GM23338 (cell line): Measurements from ENCODE around the gene SMPDL3B.
"Not testable (repeated sequence)": the region's sequence is repeated elsewhere in the genome, so short reads cannot be mapped to it uniquely, and the experiment has no call there.

ENCODE experiments used
- TF ChIP-seq, protein P1 (sequence below), 2 experiments: fragments of 200-600 bp in 1 of 2; sonication (generic) in 1 of 2; conservative IDR thresholded peaks; 2 replicates each; pipeline versions ENCODE4 v1.5.1 to v1.6.1; 2016 to 2017; ENCODE audit warnings: antibody characterized with exemption in 2 of 2, low read depth in 2 of 2, mild to moderate bottlenecking in 2 of 2, moderate library complexity in 1 of 2
- TF ChIP-seq, protein P2 (sequence below): IDR thresholded peaks from one replicate; pipeline ENCODE4 v1.6.1; 2018; ENCODE audit warnings: antibody characterized with exemption; ENCODE audit not compliant: unreplicated experiment

DNA sequence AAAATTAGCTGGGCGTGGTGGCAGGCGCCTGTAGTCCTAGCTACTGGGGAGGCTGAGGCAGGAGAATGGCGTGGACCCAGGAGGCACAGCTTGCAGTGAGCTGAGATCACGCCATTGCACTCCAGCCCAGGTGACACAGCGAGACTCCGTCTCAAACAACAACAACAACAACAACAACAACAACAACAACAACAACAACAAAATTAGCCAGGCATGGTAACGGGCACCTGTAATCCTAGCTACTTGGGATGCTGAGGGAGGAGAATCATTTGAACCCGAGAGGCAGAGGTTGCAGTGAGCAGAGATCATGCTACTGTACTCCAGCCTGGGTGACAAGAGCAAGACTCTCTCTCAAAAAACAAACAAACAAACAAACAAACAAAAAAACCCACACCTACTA, 68.3 kb downstream of the SMPDL3B start:
- TF ChIP-seq, protein P1, sequence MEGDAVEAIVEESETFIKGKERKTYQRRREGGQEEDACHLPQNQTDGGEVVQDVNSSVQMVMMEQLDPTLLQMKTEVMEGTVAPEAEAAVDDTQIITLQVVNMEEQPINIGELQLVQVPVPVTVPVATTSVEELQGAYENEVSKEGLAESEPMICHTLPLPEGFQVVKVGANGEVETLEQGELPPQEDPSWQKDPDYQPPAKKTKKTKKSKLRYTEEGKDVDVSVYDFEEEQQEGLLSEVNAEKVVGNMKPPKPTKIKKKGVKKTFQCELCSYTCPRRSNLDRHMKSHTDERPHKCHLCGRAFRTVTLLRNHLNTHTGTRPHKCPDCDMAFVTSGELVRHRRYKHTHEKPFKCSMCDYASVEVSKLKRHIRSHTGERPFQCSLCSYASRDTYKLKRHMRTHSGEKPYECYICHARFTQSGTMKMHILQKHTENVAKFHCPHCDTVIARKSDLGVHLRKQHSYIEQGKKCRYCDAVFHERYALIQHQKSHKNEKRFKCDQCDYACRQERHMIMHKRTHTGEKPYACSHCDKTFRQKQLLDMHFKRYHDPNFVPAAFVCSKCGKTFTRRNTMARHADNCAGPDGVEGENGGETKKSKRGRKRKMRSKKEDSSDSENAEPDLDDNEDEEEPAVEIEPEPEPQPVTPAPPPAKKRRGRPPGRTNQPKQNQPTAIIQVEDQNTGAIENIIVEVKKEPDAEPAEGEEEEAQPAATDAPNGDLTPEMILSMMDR (conservative IDR thresholded peaks at IDR 0.05; ENCODE audit: low read depth in 2 of 2): not testable (repeated sequence)
- TF ChIP-seq, protein P2, sequence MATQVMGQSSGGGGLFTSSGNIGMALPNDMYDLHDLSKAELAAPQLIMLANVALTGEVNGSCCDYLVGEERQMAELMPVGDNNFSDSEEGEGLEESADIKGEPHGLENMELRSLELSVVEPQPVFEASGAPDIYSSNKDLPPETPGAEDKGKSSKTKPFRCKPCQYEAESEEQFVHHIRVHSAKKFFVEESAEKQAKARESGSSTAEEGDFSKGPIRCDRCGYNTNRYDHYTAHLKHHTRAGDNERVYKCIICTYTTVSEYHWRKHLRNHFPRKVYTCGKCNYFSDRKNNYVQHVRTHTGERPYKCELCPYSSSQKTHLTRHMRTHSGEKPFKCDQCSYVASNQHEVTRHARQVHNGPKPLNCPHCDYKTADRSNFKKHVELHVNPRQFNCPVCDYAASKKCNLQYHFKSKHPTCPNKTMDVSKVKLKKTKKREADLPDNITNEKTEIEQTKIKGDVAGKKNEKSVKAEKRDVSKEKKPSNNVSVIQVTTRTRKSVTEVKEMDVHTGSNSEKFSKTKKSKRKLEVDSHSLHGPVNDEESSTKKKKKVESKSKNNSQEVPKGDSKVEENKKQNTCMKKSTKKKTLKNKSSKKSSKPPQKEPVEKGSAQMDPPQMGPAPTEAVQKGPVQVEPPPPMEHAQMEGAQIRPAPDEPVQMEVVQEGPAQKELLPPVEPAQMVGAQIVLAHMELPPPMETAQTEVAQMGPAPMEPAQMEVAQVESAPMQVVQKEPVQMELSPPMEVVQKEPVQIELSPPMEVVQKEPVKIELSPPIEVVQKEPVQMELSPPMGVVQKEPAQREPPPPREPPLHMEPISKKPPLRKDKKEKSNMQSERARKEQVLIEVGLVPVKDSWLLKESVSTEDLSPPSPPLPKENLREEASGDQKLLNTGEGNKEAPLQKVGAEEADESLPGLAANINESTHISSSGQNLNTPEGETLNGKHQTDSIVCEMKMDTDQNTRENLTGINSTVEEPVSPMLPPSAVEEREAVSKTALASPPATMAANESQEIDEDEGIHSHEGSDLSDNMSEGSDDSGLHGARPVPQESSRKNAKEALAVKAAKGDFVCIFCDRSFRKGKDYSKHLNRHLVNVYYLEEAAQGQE: not testable (repeated sequence)
